ENCODE data around the gene PRMT7. TPM values are rescaled to one million over a fixed set of nuclear protein-coding genes. Genes with fewer than 3 reads are reported as not detected.

The PRMT7 gene
- polyA plus RNA-seq, 1 donor from 2014 or later: 203 TPM

DNA sequence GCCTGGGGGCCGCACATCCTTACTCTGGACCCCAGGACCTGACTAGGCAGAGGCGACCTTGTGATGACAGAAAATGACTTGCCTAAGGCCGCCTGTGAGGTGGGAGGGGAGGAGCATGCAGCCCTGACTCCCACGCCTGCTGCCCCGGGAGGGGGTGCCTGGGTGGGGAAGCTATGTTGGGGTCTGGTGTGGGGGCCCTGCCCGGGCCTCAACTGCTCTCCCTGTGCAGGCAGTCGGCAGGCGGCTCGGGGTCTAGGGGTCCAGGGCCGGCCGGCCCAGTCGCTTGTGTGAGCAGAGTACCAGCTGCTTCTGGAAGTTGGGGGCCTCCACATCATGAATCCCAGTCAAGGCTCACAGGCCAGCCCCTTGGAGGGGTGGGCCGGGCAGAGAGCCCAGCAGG, 48.1 kb downstream of the PRMT7 start:
- H3K27ac ChIP-seq (ENCODE audit: low read length): no peak overlapping the region
- H3K36me3 ChIP-seq (ENCODE audit: insufficient read depth, low read length): no peaks in the 10 kb centered on the region

DNA sequence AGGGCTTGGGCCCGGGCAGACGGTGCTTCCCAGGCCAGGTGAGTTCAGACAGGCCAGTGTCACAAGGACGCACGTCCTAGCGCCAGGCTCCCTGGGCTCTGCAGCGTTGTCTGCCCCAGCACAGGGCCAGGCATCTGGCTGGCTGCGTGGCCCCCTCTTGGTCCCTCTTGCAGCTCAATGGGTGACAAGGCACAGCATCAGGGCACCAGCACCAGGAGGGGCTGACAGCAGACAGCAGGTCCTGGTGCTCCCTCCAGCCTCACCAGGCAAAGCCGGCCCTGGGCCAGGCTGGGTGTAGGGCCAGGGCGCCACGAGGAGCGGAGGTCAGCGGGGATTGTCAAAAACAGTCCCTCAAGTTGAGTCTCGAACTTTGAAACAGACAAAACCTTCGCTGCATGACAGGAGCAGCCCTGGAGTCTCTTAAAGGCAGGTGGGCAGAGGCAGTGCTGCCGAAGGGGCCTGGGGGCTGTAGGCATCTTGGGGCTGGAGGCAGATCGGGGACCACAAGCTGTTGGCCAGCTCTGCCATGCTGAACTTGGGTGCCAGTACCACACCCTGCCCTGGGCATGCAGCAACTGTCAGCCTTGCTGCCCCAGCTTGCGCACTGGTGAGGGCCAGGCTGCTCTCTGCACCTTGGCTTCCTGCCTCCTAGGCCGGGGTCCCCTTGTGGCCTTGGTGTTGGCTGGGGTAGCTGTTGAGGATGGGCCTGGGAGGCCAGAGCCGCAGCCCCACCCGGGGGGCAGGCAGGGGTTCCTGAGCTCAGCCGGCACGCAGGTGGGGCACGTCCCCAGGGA, 48.8 kb downstream of the PRMT7 start:
- no peak overlapping the region for H3K4me3 ChIP-seq (ENCODE audit: low read length)
- H3K27ac ChIP-seq (ENCODE audit: low read length): no peak overlapping the region
- no peaks in the 10 kb centered on the region for H4K20me1 ChIP-seq (ENCODE audit: insufficient read depth)
- TF ChIP-seq EP300 (conservative IDR thresholded peaks at IDR 0.05; ENCODE audit: poor library complexity, severe bottlenecking) (no peak), POLR2AphosphoS5 (IDR thresholded peaks at IDR 0.05) (no peak), TAF1 (IDR thresholded peaks at IDR 0.05; ENCODE audit: low read depth) (no peak), RAD21 (conservative IDR thresholded peaks at IDR 0.05) (no peak), CTCF (IDR thresholded peaks at IDR 0.05; ENCODE audit: poor library complexity, severe bottlenecking) (no peak), MXI1 (conservative IDR thresholded peaks at IDR 0.05; ENCODE audit: poor library complexity, severe bottlenecking) (no peak)
- H3K79me2 ChIP-seq (replicated peaks; ENCODE audit: insufficient read depth, low read length): no peaks in the 10 kb centered on the region
- H3K27me3 ChIP-seq (ENCODE audit: insufficient read depth, low read depth, low read length): no peaks in the 10 kb centered on the region
- no peaks in the 10 kb centered on the region for H3K9me3 ChIP-seq (ENCODE audit: low read length)
- H3K9ac ChIP-seq (ENCODE audit: low read length): no peak overlapping the region
- no peaks in the 10 kb centered on the region for H3K9me2 ChIP-seq (ENCODE audit: insufficient read depth, low read length)
- no peaks in the 10 kb centered on the region for H3K36me3 ChIP-seq (ENCODE audit: insufficient read depth, low read length)
- no peak overlapping the region for H3K4me2 ChIP-seq (ENCODE audit: low read length)
- H3F3A ChIP-seq (ENCODE audit: insufficient read depth, low read length, poor library complexity, severe bottlenecking): no peaks in the 10 kb centered on the region
- no peak overlapping the region for H2AFZ ChIP-seq (ENCODE audit: low read depth, low read length)

More for the DNA sequence above, 48.1 kb downstream of the PRMT7 start:
- TF ChIP-seq RAD21 (conservative IDR thresholded peaks at IDR 0.05) (no peak), EZH2 (IDR thresholded peaks at IDR 0.05; ENCODE audit: borderline replicate concordance, insufficient read depth, low read length, poor library complexity, severe bottlenecking) (no peak), REST (IDR thresholded peaks at IDR 0.05; ENCODE audit: borderline replicate concordance) (no peak), MXI1 (conservative IDR thresholded peaks at IDR 0.05; ENCODE audit: poor library complexity, severe bottlenecking) (no peak), CTCF (IDR thresholded peaks at IDR 0.05; ENCODE audit: poor library complexity, severe bottlenecking) (no peak), SMC3 (conservative IDR thresholded peaks at IDR 0.05; ENCODE audit: poor library complexity) (no peak), POLR2AphosphoS5 (IDR thresholded peaks at IDR 0.05) (no peak), TAF1 (IDR thresholded peaks at IDR 0.05; ENCODE audit: low read depth) (no peak), EP300 (conservative IDR thresholded peaks at IDR 0.05; ENCODE audit: poor library complexity, severe bottlenecking) (no peak)
- Histone ChIP-seq H3K9me2 (ENCODE audit: insufficient read depth, low read length) (no peaks in the 10 kb centered on the region), H3K9me3 (ENCODE audit: low read length) (no peaks in the 10 kb centered on the region), H3K27me3 (ENCODE audit: insufficient read depth, low read depth, low read length) (no peaks in the 10 kb centered on the region), H3K9ac (ENCODE audit: low read length) (no peak overlapping the region), H3K4me2 (ENCODE audit: low read length) (no peak overlapping the region), H4K20me1 (ENCODE audit: insufficient read depth) (no peaks in the 10 kb centered on the region), H3F3A (ENCODE audit: insufficient read depth, low read length, poor library complexity, severe bottlenecking) (no peaks in the 10 kb centered on the region), H3K4me3 (ENCODE audit: low read length) (no peak overlapping the region), H2AFZ (ENCODE audit: low read depth, low read length) (no peak overlapping the region), H3K79me2 (replicated peaks; ENCODE audit: insufficient read depth, low read length) (no peaks in the 10 kb centered on the region)
